Endothelial cell of umbilical vein (primary cell): Measurements from ENCODE around the gene ROCK2. TPM values are rescaled to one million over a fixed set of nuclear protein-coding genes. Genes with fewer than 3 reads are reported as not detected.

Experiments
- BruUV-seq: library from RNA; stranded (reverse); fragments of 400-500 nt; replicated peaks from 2 replicates; lab custom pipeline; 2021; lab: Mats Ljungman, UMichigan
- CTCF ChIA-PET: fragments of 300-600, 350-600 bp; sonication (Branson Sonifier 250); formaldehyde crosslinking; loops from one replicate; lab custom pipeline; 2021; ENCODE audit warnings: antibody characterized with exemption, inconsistent platforms; lab: Charles Lee
- POLR2A ChIA-PET: fragments of 300-600, 350-600 bp; sonication (Branson Sonifier 250); formaldehyde crosslinking; loops from one replicate; lab custom pipeline; 2021; ENCODE audit warnings: antibody characterized with exemption, inconsistent platforms; lab: Charles Lee
- DNase-seq: peaks from one replicate; pipeline ENCODE4 v3.0.0-alpha.2; 2011; ENCODE audit warnings: low read depth, low spot score
- FAIRE-seq: peaks from 2 replicates; lab custom pipeline; 2011; peaks lifted over from hg19 to GRCh38; lab: Jason Lieb, UNC
- H2AFZ ChIP-seq: 2 replicates; pipeline ENCODE4 v1.6.0; 2012; ENCODE audit warnings: low read depth, low read length, control low read depth, inconsistent platforms
- H3K27ac ChIP-seq: 2 replicates; pipeline ENCODE4 v1.5.1; 2011; ENCODE audit warnings: low read depth, mild to moderate bottlenecking, control low read depth, low read length, moderate library complexity; ENCODE audit not compliant: insufficient read depth
- H3K27me3 ChIP-seq, 2 experiments: 2 replicates each; pipeline versions ENCODE4 v1.6.0 to v1.6.1; 2011; ENCODE audit warnings: low read length in 2 of 2, mixed read lengths in 1 of 2; ENCODE audit not compliant: control insufficient read depth in 2 of 2, insufficient read depth in 2 of 2
- H3K36me3 ChIP-seq, 2 experiments: 2 replicates in 1 of 2; 3 replicates in 1 of 2; pipeline ENCODE4 v1.5.1; 2011; ENCODE audit warnings: low read length in 2 of 2, mild to moderate bottlenecking in 1 of 2, moderate library complexity in 1 of 2; ENCODE audit not compliant: control insufficient read depth in 2 of 2, insufficient read depth in 2 of 2; ENCODE audit errors: extremely low read depth in 1 of 2
- H3K4me1 ChIP-seq: 3 replicates; pipeline ENCODE4 v1.5.1; 2011; ENCODE audit warnings: mild to moderate bottlenecking, low read length; ENCODE audit not compliant: control insufficient read depth, insufficient read depth; ENCODE audit errors: extremely low read depth
- H3K4me2 ChIP-seq: 2 replicates; pipeline ENCODE4 v1.6.1; 2011; ENCODE audit warnings: low read length, control low read depth, mixed read lengths; ENCODE audit not compliant: insufficient read depth
- H3K4me3 ChIP-seq, 3 experiments: fragments of 200-600 bp in 1 of 3; sonication (generic), shearing (Covaris generic) in 1 of 3; replicated peaks in 1 of 3; 2 replicates each; pipeline ENCODE4 v1.5.1; 2011 to 2016; ENCODE audit warnings: control low read depth in 3 of 3, low read length in 3 of 3, mild to moderate bottlenecking in 2 of 3, inconsistent platforms in 1 of 3, low read depth in 1 of 3, moderate library complexity in 1 of 3; ENCODE audit not compliant: insufficient read depth in 1 of 3
- H3K79me2 ChIP-seq: 2 replicates; pipeline ENCODE4 v1.6.0; 2012; ENCODE audit warnings: low read length, inconsistent platforms; ENCODE audit not compliant: control insufficient read depth, insufficient read depth
- H3K9ac ChIP-seq: replicated peaks from 2 replicates; pipeline ENCODE3; 2011; ENCODE audit warnings: low read length, control low read depth; ENCODE audit not compliant: insufficient read depth; ENCODE audit errors: extremely low read depth
- H3K9me1 ChIP-seq: replicated peaks from 3 replicates; pipeline ENCODE4 v1.6.0; 2011; ENCODE audit warnings: mild to moderate bottlenecking, low read length; ENCODE audit not compliant: control insufficient read depth, insufficient read depth; ENCODE audit errors: extremely low read depth
- H3K9me3 ChIP-seq: replicated peaks from 2 replicates; pipeline ENCODE4 v1.5.1; 2012; ENCODE audit warnings: low read length, inconsistent platforms; ENCODE audit not compliant: control insufficient read depth, insufficient read depth
- H4K20me1 ChIP-seq: replicated peaks from 2 replicates; pipeline ENCODE3; 2011; ENCODE audit warnings: mild to moderate bottlenecking, low read length; ENCODE audit not compliant: control insufficient read depth, insufficient read depth; ENCODE audit errors: extremely low read depth
- EZH2 ChIP-seq: IDR thresholded peaks from 2 replicates; pipeline ENCODE4 v1.6.1; 2012; ENCODE audit warnings: borderline replicate concordance, low read depth, mild to moderate bottlenecking, moderate library complexity, low read length, inconsistent platforms; ENCODE audit not compliant: severe bottlenecking
- FOS ChIP-seq: IDR thresholded peaks from 2 replicates; pipeline ENCODE4 v1.6.1; 2011; ENCODE audit warnings: mild to moderate bottlenecking, low read length, moderate library complexity, borderline replicate concordance; ENCODE audit not compliant: insufficient read depth
- GATA2 ChIP-seq: IDR thresholded peaks from 2 replicates; pipeline ENCODE4 v1.7.0; 2011; ENCODE audit warnings: low read depth, mild to moderate bottlenecking, moderate library complexity, mixed read lengths, low read length; ENCODE audit not compliant: insufficient read length, insufficient read depth
- JUN ChIP-seq: IDR thresholded peaks from 2 replicates; pipeline ENCODE4 v1.6.1; 2011; ENCODE audit warnings: borderline replicate concordance, low read depth; ENCODE audit not compliant: insufficient read length, insufficient read depth
- MAX ChIP-seq: IDR thresholded peaks from 2 replicates; pipeline ENCODE4 v1.6.1; 2011; ENCODE audit not compliant: insufficient read depth, insufficient read length
- MYC ChIP-seq: IDR thresholded peaks from one replicate; pipeline ENCODE4 v1.6.1; 2011; ENCODE audit warnings: mild to moderate bottlenecking, low read depth, low read length
- POLR2A ChIP-seq: IDR thresholded peaks from 2 replicates; pipeline ENCODE4 v1.6.1; 2012; ENCODE audit warnings: low read depth, mild to moderate bottlenecking, control low read depth, low read length
- POLR2AphosphoS5 ChIP-seq: IDR thresholded peaks from 2 replicates; pipeline ENCODE4 v1.6.1; 2012; ENCODE audit warnings: low read depth, mild to moderate bottlenecking, control low read depth, low read length, moderate library complexity; ENCODE audit not compliant: insufficient read depth
- dilution Hi-C: fragments of 300-500 bp; cut with MboI; formaldehyde crosslinking; loops from one replicate; pipeline ENCODE4 v1.15.0; 2019; ENCODE audit warnings: low sequenced_read_pairs; ENCODE audit not compliant: extremely low pct_ligation_motif_present
- intact Hi-C: fragments of 100-400 bp; cut with micrococcal nuclease; formaldehyde crosslinking; loops from one replicate; pipeline ENCODE4 v1.10.0; 2022
- polyA plus RNA-seq, 4 experiments: library from polyadenylated mRNA; depleted of rRNA in 3 of 4; stranded (reverse) in 3 of 4; unstranded in 1 of 4; fragments of >200 nt; gene quantifications; 2 replicates each; pipeline versions ENCODE4 v1.2.1 to v1.2.3, GENCODE V29; 2011 to 2012; ENCODE audit warnings: missing spikeins in 1 of 4
- total RNA-seq: library from RNA; stranded (reverse); gene quantifications from 2 replicates; pipeline ENCODE4 v1.2.3, GENCODE V29; 2021
- TF ChIP-seq, protein P1 (sequence below), 2 donors: IDR thresholded peaks; 1 replicate in 1 of 2; 2 replicates in 1 of 2; pipeline ENCODE4 v1.5.1; 2011; ENCODE audit warnings: low read length in 2 of 2, mild to moderate bottlenecking in 2 of 2, moderate library complexity in 2 of 2, control low read depth in 1 of 2, inconsistent platforms in 1 of 2, low read depth in 1 of 2; ENCODE audit not compliant: insufficient read depth in 1 of 2; ENCODE audit errors: extremely low read depth in 1 of 2

The ROCK2 gene
- total and polyA plus RNA-seq, 2 donors (not counting 3 experiments of a cell fraction or from before 2014, with no cell fraction given), result 5.2 to 56.5 TPM

GRCh38 chr2:11260979-11261378 lies 83.5 kb downstream of the ROCK2 start:
- no peak for DNase-seq
- FAIRE-seq, result no peak
- no peaks in the 10 kb centered on the region for H3K9me3 ChIP-seq

More at GRCh38 chr2:11260979-11261378, 83.5 kb downstream of the ROCK2 start:
- peaks cover 0 to 2% of the 10 kb centered on the region in 2 experiments for H3K36me3 ChIP-seq
- no peak overlapping the region for H3K9ac ChIP-seq
- H4K20me1 ChIP-seq, result peaks cover 6% of the 10 kb centered on the region
- peaks cover 35% of the 10 kb centered on the region for H3K79me2 ChIP-seq
- no peak overlapping the region for H2AFZ ChIP-seq
- TF ChIP-seq, protein P1, sequence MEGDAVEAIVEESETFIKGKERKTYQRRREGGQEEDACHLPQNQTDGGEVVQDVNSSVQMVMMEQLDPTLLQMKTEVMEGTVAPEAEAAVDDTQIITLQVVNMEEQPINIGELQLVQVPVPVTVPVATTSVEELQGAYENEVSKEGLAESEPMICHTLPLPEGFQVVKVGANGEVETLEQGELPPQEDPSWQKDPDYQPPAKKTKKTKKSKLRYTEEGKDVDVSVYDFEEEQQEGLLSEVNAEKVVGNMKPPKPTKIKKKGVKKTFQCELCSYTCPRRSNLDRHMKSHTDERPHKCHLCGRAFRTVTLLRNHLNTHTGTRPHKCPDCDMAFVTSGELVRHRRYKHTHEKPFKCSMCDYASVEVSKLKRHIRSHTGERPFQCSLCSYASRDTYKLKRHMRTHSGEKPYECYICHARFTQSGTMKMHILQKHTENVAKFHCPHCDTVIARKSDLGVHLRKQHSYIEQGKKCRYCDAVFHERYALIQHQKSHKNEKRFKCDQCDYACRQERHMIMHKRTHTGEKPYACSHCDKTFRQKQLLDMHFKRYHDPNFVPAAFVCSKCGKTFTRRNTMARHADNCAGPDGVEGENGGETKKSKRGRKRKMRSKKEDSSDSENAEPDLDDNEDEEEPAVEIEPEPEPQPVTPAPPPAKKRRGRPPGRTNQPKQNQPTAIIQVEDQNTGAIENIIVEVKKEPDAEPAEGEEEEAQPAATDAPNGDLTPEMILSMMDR (IDR thresholded peaks at IDR 0.05; ENCODE audit: extremely low read depth in 1 of 2, insufficient read depth in 1 of 2, low read depth in 1 of 2, low read length in 2 of 2), result no peak
- TF ChIP-seq EZH2 (no peak), MYC (no peak), FOS (no peak), MAX (no peak), JUN (no peak), POLR2AphosphoS5 (no peak), GATA2 (no peak), POLR2A (no peak)
- POLR2A ChIA-PET, result no interaction called here
- CTCF ChIA-PET, result interaction anchor here (1.1 to 2.2 kb wide), 2 partner anchors 21 to 151 kb away, joined by 3 to 7 read pairs; no protein-coding TSS in a partner anchor
- no peaks in the 10 kb centered on the region for H3K27me3 ChIP-seq
- no TSS peak for BruUV-seq
- no peak overlapping the region for H3K4me3 ChIP-seq
- no peak overlapping the region for H3K27ac ChIP-seq
- intact Hi-C loops, result no loop called here
- dilution Hi-C loops, result no loop called here
- no peak overlapping the region for H3K4me2 ChIP-seq
- H3K9me1 ChIP-seq, result no peaks in the 10 kb centered on the region
- H3K4me1 ChIP-seq, result no peaks in the 10 kb centered on the region
